HG03097 (cell line): ENCODE results near the gene TMEM143.
"Not testable (repeated sequence)": the region's sequence is repeated elsewhere in the genome, so short reads cannot be mapped to it uniquely, and the experiment has no call there.

Experiments
- ATAC-seq: cut with Tn5 transposase; IDR thresholded peaks from one replicate; pipeline ENCODE4 v1.9.1; 2021; ENCODE audit not compliant: unreplicated experiment, low FRiP score

Gene TMEM143

GRCh38 chr19:48391100-48392005 is 27.6 kb upstream of the TMEM143 start, which contains the start of gene KDELR1:
KDELR1 (minus strand) TSS chr19:48391551; CDS start chr19:48391358, 193 bp downstream.
- peak; percentile 63 for ATAC-seq

- ATAC-seq: no peak
These were observed 26.7 kb upstream of the TMEM143 start for GRCh38 chr19:48390188-48391099.

- no peak for ATAC-seq
These were observed 23.2 kb upstream of the TMEM143 start for GRCh38 chr19:48386981-48387380.

GRCh38 chr19:48385461-48386087 is 21.8 kb upstream of the TMEM143 start:
- no peak for ATAC-seq

GRCh38 chr19:48382286-48382685 is 18.5 kb upstream of the TMEM143 start:
- no peak for ATAC-seq

GRCh38 chr19:48381178-48381950 is 17.6 kb upstream of the TMEM143 start:
- ATAC-seq: no peak

GRCh38 chr19:48379058-48379457 is 15.3 kb upstream of the TMEM143 start:
- no peak for ATAC-seq

GRCh38 chr19:48378194-48378570 is 14.4 kb upstream of the TMEM143 start:
- no peak for ATAC-seq

GRCh38 chr19:48373567-48373966 is 9.8 kb upstream of the TMEM143 start:
- ATAC-seq: no peak

- ATAC-seq: no peak
These were observed 9.2 kb upstream of the TMEM143 start for GRCh38 chr19:48372904-48373303.

GRCh38 chr19:48371771-48372170 is 8.0 kb upstream of the TMEM143 start:
- not testable (repeated sequence) for ATAC-seq

GRCh38 chr19:48371367-48371766 is 7.6 kb upstream of the TMEM143 start:
- no peak for ATAC-seq

- no peak for ATAC-seq
These were observed 7.2 kb upstream of the TMEM143 start for GRCh38 chr19:48370955-48371354.

GRCh38 chr19:48368936-48369335 is 5.2 kb upstream of the TMEM143 start:
- ATAC-seq: no peak

GRCh38 chr19:48367855-48368254 is 4.1 kb upstream of the TMEM143 start:
- no peak for ATAC-seq

- no peak for ATAC-seq
These were observed 1.9 kb upstream of the TMEM143 start for GRCh38 chr19:48365602-48366001.

- no peak for ATAC-seq
These were observed 1.0 kb upstream of the TMEM143 start for GRCh38 chr19:48364598-48365348.

- peak; percentile 3 for ATAC-seq
These were observed 285 bp downstream of the TMEM143 start for GRCh38 chr19:48363500-48363809.

GRCh38 chr19:48362716-48363499 is 832 bp downstream of the TMEM143 start:
- ATAC-seq: peak; percentile 64
